DOHH2 (cell line): Measurements from ENCODE around the gene FEV.

Experiments used
- H3F3A ChIP-seq: fragments of 200-600 bp; sonication (generic), shearing (Covaris generic); 2 replicates; pipeline ENCODE4 v1.6.0; 2016; ENCODE audit warnings: antibody characterized with exemption, mild to moderate bottlenecking; ENCODE audit not compliant: control insufficient read depth, insufficient read depth
- H3K27ac ChIP-seq: fragments of 200-600 bp; sonication (generic); 2 replicates; pipeline ENCODE4 v1.5.1; 2014; ENCODE audit warnings: low read depth, mild to moderate bottlenecking, low read length, moderate library complexity
- H3K27me3 ChIP-seq: fragments of 200-600 bp; sonication (generic); 2 replicates; pipeline ENCODE4 v1.6.1; 2014; ENCODE audit warnings: mild to moderate bottlenecking, low read length, mixed read lengths; ENCODE audit not compliant: control insufficient read depth
- H3K36me3 ChIP-seq: fragments of 200-600 bp; sonication (generic); 2 replicates; pipeline ENCODE4 v1.6.1; 2014; ENCODE audit warnings: mild to moderate bottlenecking, low read length, moderate library complexity, mixed read lengths; ENCODE audit not compliant: control insufficient read depth
- H3K4me1 ChIP-seq: fragments of 200-600 bp; sonication (generic); 2 replicates; pipeline ENCODE4 v1.6.1; 2014; ENCODE audit warnings: mild to moderate bottlenecking, low read length, mixed read lengths; ENCODE audit not compliant: control insufficient read depth
- H3K4me2 ChIP-seq: fragments of 200-600 bp; sonication (generic); 2 replicates; pipeline ENCODE4 v1.6.0; 2014; ENCODE audit warnings: mild to moderate bottlenecking, low read length, moderate library complexity
- H3K4me3 ChIP-seq: fragments of 200-600 bp; sonication (generic); 2 replicates; pipeline ENCODE4 v1.5.1; 2014; ENCODE audit warnings: mild to moderate bottlenecking, low read length, mixed read lengths
- H3K79me2 ChIP-seq: fragments of 200-600 bp; sonication (generic); 2 replicates; pipeline ENCODE4 v1.6.1; 2014; ENCODE audit warnings: mild to moderate bottlenecking, low read length, mixed read lengths; ENCODE audit not compliant: control insufficient read depth
- H3K9me2 ChIP-seq: fragments of 200-600 bp; sonication (generic); replicated peaks from 2 replicates; pipeline ENCODE4 v1.6.1; 2014; ENCODE audit warnings: mild to moderate bottlenecking, low read length, mixed read lengths; ENCODE audit not compliant: control insufficient read depth
- H3K9me3 ChIP-seq: fragments of 200-600 bp; sonication (generic); 2 replicates; pipeline ENCODE4 v1.6.1; 2014; ENCODE audit warnings: antibody characterized with exemption, low read length, mixed read lengths; ENCODE audit not compliant: control insufficient read depth, insufficient read depth
- H4K20me1 ChIP-seq: fragments of 200-600 bp; sonication (generic); 2 replicates; pipeline ENCODE4 v1.6.0; 2014; ENCODE audit warnings: low read depth, mild to moderate bottlenecking, antibody characterized with exemption, low read length, moderate library complexity; ENCODE audit not compliant: control insufficient read depth, insufficient read depth
- CTCF ChIP-seq: fragments of 200-600 bp; sonication (generic); IDR thresholded peaks from one replicate; pipeline ENCODE4 v1.5.1; 2014; ENCODE audit warnings: antibody characterized with exemption, mild to moderate bottlenecking, low read depth, low read length; ENCODE audit not compliant: poor library complexity, severe bottlenecking
- EZH2phosphoT487 ChIP-seq: fragments of 200-600 bp; sonication (generic); IDR thresholded peaks from 2 replicates; pipeline ENCODE4 v1.6.1; 2017; ENCODE audit warnings: borderline replicate concordance, mild to moderate bottlenecking, antibody characterized with exemption, low read length, moderate library complexity, mixed read lengths

The FEV gene

GRCh38 chr2:218988164-218988563 lies 3.2 kb upstream of the FEV start:
- H3K4me3 ChIP-seq: no peak overlapping the region
- H3K27me3 ChIP-seq: peaks cover 80% of the 10 kb centered on the region
- H3K9me2 ChIP-seq: no peaks in the 10 kb centered on the region
- TF ChIP-seq EZH2phosphoT487: no peak
- TF ChIP-seq CTCF: no peak
- no peaks in the 10 kb centered on the region for H4K20me1 ChIP-seq
- no peaks in the 10 kb centered on the region for H3F3A ChIP-seq
- no peak overlapping the region for H3K4me2 ChIP-seq
- H3K27ac ChIP-seq: no peak overlapping the region
- H3K79me2 ChIP-seq: no peaks in the 10 kb centered on the region
- H3K9me3 ChIP-seq: no peaks in the 10 kb centered on the region
- H3K4me1 ChIP-seq: no peaks in the 10 kb centered on the region
- H3K36me3 ChIP-seq: no peaks in the 10 kb centered on the region

DNA sequence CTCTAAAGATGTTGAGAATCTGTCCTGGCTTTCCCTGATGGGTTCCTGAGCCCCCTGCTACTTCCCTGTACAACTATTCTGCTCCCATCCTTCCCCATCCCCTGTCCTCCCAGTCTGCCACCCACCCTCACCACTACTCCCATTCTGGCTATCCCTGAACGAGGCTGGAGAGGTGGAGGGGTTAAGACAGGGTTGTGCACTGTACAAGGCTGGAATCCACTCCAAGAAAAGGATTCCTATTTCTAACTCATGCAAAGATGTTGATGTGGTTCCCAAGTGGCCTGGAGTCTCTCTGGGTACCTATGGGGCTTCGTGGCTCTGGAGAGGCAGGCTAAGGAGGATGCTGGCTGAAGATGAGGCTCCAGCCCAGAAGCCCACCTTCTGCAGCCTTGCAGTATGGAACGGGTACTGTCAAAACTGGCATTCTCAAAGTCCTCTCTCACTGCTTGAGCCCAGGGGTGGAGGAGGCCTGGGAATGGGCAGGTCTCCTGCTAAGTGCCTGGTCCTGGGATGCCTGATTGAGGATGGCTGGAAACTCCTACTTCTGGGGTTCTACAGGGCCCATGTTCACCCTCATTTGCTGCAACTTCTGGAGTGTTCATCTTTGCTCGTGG lies 1.3 kb upstream of the FEV start:
- H3K27ac ChIP-seq: no peak overlapping the region
- no peak overlapping the region for H3K4me3 ChIP-seq
- H3K27me3 ChIP-seq: peaks cover 80% of the 10 kb centered on the region
- no peaks in the 10 kb centered on the region for H3K9me2 ChIP-seq
- H3K79me2 ChIP-seq: no peaks in the 10 kb centered on the region
- no peak overlapping the region for H3K4me2 ChIP-seq
- H3F3A ChIP-seq: no peaks in the 10 kb centered on the region
- H4K20me1 ChIP-seq: no peaks in the 10 kb centered on the region
- no peaks in the 10 kb centered on the region for H3K36me3 ChIP-seq
- TF ChIP-seq CTCF (no peak), EZH2phosphoT487 (no peak)
- peaks cover 8% of the 10 kb centered on the region for H3K4me1 ChIP-seq
- no peaks in the 10 kb centered on the region for H3K9me3 ChIP-seq

DNA sequence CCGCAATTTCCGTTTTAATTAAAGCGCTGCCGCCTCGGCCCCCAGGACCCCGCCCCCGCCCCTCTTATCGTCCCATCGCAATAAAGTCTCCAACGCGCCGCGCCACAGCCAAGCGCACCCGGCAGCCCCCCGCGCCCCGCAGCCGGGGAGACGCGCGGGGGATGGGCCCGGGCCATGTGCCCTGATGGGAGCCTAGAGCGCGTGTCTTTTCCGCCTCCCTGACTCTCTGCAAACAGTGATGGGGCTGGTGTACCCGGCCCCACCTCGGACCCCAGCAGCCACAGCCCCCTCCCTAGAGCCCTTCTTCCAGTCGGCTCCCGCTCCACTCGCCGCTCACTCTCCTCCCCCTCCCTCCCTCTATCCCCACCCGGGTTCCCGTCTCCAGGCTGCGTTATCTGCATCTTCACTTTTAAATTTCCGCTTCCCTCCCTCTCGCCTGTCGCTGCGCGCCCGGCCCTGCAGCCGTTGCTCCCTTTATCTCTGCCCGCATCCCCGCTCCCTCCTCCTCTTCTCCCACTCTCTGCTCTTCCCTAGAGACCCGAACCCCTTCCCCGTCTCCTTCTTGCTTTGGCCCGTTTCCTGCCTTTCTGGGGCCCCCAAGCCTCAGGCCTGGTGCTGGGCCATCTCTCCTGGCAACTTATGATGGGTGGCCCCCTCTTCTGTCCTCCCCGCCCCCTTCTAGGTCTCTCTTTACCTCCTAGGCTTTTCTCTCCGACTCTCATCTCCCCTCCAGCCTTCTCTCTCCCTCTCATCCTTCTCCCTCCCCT lies 524 bp upstream of the FEV start:
- Histone ChIP-seq H3K4me1 (peaks cover 13% of the 10 kb centered on the region), H4K20me1 (no peaks in the 10 kb centered on the region), H3K79me2 (no peaks in the 10 kb centered on the region), H3K4me3 (no peak overlapping the region), H3K9me2 (no peaks in the 10 kb centered on the region), H3K9me3 (no peaks in the 10 kb centered on the region), H3K4me2 (no peak overlapping the region), H3K36me3 (no peaks in the 10 kb centered on the region), H3K27me3 (peaks cover 78% of the 10 kb centered on the region), H3F3A (no peaks in the 10 kb centered on the region), H3K27ac (no peak overlapping the region)
- TF ChIP-seq EZH2phosphoT487 (no peak), CTCF (no peak)
